HG02943 (cell line): Measurements from ENCODE around the gene FARP1.
A peak's percentile ranks its signal among the peaks of the same experiment; 100 is the strongest.

Experiments used
- ATAC-seq: cut with Tn5 transposase; IDR thresholded peaks from one replicate; pipeline ENCODE4 v1.9.1; 2021; ENCODE audit warnings: mild to moderate bottlenecking, low read depth, moderate library complexity; ENCODE audit not compliant: unreplicated experiment

Gene FARP1

GRCh38 chr13:98142380-98143156 is at the start of gene FARP1:
FARP1 (plus strand) TSS chr13:98143094; CDS start chr13:98213243, 70,149 bp downstream.
- ATAC-seq = peak; percentile 67

- ATAC-seq = no peak
These were observed 48.1 kb upstream of the FARP1 start for GRCh38 chr13:98094678-98095266.

GRCh38 chr13:98096059-98096458 is 46.8 kb upstream of the FARP1 start:
- ATAC-seq = no peak

GRCh38 chr13:98097749-98098148 is 45.1 kb upstream of the FARP1 start:
- no peak for ATAC-seq

DNA sequence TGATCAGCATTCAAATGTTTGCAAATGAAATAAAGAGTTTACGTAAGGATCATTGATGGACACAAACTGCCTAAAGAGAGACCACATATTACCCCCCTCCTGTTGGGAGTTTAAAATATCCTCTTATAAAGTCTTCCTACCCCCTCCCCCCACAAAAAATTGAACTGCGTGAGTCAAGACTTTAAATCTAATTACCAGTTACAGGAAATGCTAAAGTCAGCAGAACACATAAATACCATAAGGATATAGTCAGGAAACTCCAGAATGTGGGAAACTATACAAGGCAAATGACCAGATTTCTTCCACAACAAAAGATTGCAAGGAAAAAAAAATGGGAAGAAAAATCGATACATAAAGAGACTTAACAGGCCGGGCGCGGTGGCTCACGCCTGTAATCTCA is 44.4 kb upstream of the FARP1 start:
- no peak for ATAC-seq

DNA sequence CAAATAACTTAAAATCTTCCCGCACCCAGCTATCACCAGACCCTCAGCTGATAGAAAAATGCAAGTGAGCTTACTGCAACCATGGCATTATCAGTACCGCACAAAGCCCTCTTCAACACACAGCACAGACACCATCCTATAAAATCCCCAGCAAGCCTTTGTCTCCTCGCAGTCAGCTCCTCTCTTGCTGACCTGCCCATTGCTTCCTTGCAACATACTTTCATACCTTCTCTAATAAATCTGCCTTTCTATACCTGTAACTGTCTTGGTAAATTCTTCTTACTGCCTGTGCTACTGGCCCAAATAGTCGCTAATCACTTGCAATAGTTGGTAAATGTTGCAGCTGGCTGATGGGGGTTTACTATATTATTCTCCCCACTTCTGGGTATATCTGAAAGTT is 43.3 kb upstream of the FARP1 start:
- ATAC-seq = no peak

DNA sequence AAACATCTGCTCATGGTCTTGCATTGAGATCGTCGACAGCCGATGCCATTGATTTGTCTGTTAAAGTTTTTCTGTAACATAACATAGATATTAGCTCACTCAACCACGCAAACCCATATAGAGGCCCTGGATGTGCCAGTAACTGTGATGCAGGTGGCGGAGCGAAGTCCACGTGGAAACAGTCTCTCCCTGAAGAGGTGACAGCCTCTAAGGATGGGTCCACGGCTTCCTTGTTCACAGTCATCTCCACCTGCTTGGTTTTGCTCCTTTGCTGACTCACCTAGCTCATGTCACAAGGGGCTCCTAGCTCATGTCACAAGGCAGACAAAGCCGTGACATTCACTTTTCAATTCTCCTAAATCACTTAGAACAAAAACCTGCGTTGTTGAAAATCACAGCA is 42.4 kb upstream of the FARP1 start:
- no peak for ATAC-seq

DNA sequence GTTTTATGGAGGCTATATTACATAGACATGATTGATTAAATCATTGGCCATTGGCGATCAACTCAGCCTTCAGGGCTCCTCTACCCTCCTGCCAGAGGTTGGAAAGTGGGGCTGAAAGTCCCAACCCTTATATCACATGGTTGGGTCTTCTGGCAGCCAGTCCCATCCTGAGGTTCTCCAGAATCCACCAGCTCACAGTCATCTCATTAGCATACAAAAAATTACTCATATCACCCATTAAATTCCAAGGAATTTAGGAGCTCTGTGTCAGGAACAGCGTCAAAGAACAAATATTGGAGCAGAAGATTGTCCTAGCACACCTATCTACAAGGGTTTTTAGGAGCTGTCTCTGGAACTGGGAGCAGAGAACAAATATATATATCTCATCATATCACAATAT is 39.4 kb upstream of the FARP1 start:
- no peak for ATAC-seq

DNA sequence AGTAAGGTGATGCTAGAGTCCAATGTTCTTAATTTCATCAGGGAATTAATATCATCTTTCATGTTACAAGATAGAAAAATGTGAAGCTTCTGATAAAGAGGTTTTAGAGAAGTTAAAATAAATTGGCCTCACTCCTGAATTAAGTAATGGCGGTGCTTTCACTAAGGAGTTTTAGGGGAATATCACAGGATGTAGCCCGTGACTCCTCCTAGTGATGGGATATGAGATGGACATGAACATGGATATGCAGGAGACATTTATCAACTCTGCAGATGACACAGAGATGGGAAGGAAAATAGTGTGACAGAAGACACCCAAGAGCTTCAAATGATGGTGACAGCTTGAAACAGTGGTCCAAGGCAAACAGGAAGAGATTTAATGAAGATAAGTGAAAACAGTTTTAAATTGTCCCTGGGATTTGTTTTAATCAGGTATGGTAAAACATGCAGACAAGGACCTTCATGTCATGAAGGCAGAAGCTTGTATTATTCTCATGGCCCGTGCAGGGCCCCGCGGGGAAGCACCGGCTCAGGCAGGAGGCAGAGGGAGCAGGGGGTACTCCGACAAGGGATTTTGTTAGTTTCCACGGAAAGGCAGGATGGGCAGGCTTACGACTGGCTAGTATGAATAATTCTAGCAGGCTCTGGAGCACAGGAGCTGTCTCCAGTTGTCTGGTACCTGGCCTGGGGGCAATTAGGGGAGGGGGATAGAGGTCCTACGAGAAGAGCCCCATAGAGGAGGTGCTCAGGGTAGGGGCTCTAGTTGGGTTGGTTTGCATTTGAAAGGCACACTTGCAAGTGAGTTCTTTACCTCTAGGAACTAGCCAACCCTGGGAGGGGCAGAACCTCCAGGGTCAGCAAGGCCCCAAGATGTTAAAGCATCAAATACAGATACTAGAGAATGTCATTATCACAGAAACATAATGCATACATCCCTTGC is 38.7 kb upstream of the FARP1 start:
- ATAC-seq = no peak

GRCh38 chr13:98105929-98106336 is 37.0 kb upstream of the FARP1 start:
- no peak for ATAC-seq

GRCh38 chr13:98108341-98108740 is 34.6 kb upstream of the FARP1 start:
- no peak for ATAC-seq

GRCh38 chr13:98109226-98109853 is 33.6 kb upstream of the FARP1 start:
- ATAC-seq = no peak

- no peak for ATAC-seq
These were observed 32.1 kb upstream of the FARP1 start for GRCh38 chr13:98110749-98111148.

GRCh38 chr13:98111168-98112098 is 31.5 kb upstream of the FARP1 start:
- no peak for ATAC-seq

DNA sequence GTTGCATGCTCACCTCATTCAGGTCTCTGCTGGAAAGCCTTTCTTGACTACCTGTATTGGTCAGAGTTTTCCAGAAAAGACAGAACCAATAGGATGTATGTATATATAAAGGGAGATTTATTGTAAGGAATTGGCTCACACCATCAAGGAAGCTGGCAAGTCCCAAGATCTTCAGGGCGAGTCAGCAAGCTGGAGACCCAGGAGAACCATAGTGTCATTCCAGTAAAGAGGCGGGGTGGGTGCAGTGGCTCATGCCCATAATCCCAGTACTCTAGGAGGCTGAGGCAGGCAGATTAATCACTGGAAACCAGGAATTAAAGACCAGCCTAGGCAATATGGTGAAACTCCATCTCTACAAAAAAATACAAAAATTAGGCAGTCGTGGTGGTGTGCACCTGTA is 30.4 kb upstream of the FARP1 start:
- no peak for ATAC-seq

DNA sequence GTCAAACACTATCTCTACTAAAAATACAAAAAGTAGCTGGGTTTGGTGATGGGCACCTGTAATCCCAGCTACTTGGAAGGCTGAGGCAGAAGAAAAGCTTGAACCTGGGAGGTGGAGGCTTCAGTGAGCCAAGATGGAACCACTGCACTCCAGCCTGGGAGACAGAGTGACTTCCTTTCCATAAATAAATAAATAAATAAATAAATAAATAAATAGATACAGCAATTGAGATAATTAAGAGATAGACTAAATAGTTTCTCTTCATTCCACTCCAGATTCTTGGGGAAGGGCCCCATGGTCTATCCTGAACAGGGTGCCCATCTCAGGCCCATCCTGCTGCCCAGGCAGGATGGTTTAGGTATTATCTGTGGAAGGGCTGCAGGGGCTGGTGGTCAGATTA is 24.0 kb upstream of the FARP1 start:
- ATAC-seq = no peak

DNA sequence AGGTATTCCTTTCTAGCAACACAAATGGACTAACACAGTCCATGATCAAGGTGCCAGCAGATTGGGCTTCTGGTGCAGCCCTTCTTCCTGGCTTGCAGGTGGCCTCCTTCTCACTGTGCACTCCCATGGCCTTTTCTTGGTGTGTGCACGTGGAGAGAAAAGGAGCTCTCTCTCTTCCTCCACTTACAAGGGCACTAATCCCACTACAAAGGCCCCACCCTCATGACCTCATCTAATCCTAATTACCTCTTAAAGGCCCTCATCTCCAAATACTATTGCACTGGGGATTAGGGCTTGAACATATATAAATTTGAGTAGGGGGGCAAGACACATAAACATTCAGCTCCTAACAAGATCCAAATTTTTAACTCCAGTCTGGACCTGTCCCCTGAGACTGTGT is 19.7 kb upstream of the FARP1 start:
- ATAC-seq = no peak

DNA sequence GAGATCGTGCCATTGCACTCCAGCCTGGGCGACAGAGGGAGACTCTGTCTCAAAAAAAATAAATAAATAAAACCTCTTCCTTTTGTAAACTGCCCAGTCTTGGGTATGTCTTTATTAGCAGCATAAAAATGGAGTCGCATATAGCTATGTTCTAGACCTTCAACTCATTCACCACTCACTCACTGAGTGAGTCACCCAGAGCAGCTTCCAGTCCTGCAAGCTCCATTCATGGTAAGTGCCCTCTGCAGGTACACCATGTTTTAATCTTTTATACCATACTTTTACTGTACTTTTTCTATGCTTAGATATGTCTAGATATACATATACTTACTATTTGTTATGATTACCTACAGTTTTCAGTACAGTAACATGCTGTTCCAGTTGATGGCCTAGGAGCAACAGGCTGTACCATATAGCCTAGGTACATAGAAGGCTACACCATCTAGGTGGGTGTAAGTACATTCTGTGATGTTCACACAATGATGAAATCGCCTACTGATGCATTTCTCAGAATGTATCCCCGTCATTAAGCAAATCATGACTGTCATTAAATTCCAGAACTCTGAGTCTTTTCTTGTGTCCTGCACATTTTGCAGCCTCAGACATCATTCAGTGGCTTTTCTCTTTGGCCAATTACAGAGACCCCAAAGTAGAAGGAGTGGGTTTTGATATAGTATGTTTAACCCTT is 13.7 kb upstream of the FARP1 start:
- no peak for ATAC-seq

GRCh38 chr13:98133946-98134345 is 8.9 kb upstream of the FARP1 start:
- no peak for ATAC-seq
